GM23338 (cell line): ENCODE data around the gene MMP13.

Experiments
- EZH2phosphoT487 ChIP-seq: fragments of 200-600 bp; sonication (generic); IDR thresholded peaks from one replicate; pipeline ENCODE4 v1.8.1; 2018; ENCODE audit warnings: antibody characterized with exemption; ENCODE audit not compliant: unreplicated experiment
- TF ChIP-seq, protein P1 (sequence below), 2 experiments: fragments of 200-600 bp in 1 of 2; sonication (generic) in 1 of 2; conservative IDR thresholded peaks; 2 replicates each; pipeline versions ENCODE4 v1.5.1 to v1.6.1; 2016 to 2017; ENCODE audit warnings: antibody characterized with exemption in 2 of 2, low read depth in 2 of 2, mild to moderate bottlenecking in 2 of 2, moderate library complexity in 1 of 2
- TF ChIP-seq, protein P2 (sequence below): IDR thresholded peaks from one replicate; pipeline ENCODE4 v1.6.1; 2018; ENCODE audit warnings: antibody characterized with exemption; ENCODE audit not compliant: unreplicated experiment

DNA sequence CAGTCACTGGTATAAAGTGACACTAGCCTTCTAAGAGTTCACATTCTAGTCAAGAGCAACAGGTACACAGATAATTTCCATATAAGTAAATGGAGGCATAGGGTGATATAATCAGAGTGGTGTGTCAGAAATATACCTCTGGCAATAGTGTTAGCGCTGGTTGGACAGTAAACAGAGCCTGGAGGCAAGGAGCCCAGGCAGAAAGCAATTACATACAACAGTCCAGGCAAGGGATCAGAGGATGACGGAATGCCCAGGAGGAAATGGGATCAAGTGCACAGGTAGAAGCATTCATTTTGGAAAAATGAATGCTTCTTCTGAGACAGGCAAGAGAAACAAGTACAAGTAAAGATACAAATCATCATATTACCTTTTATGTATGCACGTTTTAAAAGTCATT, 36.2 kb upstream of the MMP13 start:
- TF ChIP-seq, protein P1, sequence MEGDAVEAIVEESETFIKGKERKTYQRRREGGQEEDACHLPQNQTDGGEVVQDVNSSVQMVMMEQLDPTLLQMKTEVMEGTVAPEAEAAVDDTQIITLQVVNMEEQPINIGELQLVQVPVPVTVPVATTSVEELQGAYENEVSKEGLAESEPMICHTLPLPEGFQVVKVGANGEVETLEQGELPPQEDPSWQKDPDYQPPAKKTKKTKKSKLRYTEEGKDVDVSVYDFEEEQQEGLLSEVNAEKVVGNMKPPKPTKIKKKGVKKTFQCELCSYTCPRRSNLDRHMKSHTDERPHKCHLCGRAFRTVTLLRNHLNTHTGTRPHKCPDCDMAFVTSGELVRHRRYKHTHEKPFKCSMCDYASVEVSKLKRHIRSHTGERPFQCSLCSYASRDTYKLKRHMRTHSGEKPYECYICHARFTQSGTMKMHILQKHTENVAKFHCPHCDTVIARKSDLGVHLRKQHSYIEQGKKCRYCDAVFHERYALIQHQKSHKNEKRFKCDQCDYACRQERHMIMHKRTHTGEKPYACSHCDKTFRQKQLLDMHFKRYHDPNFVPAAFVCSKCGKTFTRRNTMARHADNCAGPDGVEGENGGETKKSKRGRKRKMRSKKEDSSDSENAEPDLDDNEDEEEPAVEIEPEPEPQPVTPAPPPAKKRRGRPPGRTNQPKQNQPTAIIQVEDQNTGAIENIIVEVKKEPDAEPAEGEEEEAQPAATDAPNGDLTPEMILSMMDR (conservative IDR thresholded peaks at IDR 0.05; ENCODE audit: low read depth in 2 of 2), result no peak
- TF ChIP-seq, protein P2, sequence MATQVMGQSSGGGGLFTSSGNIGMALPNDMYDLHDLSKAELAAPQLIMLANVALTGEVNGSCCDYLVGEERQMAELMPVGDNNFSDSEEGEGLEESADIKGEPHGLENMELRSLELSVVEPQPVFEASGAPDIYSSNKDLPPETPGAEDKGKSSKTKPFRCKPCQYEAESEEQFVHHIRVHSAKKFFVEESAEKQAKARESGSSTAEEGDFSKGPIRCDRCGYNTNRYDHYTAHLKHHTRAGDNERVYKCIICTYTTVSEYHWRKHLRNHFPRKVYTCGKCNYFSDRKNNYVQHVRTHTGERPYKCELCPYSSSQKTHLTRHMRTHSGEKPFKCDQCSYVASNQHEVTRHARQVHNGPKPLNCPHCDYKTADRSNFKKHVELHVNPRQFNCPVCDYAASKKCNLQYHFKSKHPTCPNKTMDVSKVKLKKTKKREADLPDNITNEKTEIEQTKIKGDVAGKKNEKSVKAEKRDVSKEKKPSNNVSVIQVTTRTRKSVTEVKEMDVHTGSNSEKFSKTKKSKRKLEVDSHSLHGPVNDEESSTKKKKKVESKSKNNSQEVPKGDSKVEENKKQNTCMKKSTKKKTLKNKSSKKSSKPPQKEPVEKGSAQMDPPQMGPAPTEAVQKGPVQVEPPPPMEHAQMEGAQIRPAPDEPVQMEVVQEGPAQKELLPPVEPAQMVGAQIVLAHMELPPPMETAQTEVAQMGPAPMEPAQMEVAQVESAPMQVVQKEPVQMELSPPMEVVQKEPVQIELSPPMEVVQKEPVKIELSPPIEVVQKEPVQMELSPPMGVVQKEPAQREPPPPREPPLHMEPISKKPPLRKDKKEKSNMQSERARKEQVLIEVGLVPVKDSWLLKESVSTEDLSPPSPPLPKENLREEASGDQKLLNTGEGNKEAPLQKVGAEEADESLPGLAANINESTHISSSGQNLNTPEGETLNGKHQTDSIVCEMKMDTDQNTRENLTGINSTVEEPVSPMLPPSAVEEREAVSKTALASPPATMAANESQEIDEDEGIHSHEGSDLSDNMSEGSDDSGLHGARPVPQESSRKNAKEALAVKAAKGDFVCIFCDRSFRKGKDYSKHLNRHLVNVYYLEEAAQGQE, result no peak
- TF ChIP-seq EZH2phosphoT487, result no peak
